Suprapubic skin (tissue), 4 donors: ENCODE results near the gene EPB41L5. TPM values are rescaled to one million over a fixed set of nuclear protein-coding genes. Genes with fewer than 3 reads are reported as not detected.
"Not testable (repeated sequence)": the region's sequence is repeated elsewhere in the genome, so short reads cannot be mapped to it uniquely, and the experiment has no call there.

Experiments
- DNase-seq, 2 donors: peaks; one replicate each; pipeline ENCODE4 v3.0.0-alpha.2; 2019; ENCODE audit warnings: low spot score in 2 of 2
- H3K27ac ChIP-seq: fragments of 200-600 bp; sonication (generic); one replicate; pipeline ENCODE4 v1.5.1; 2019
- H3K27me3 ChIP-seq: fragments of 200-600 bp; sonication (generic); one replicate; pipeline ENCODE4 v1.5.1; 2019
- H3K36me3 ChIP-seq: fragments of 200-600 bp; sonication (generic); one replicate; pipeline ENCODE4 v1.5.1; 2019
- H3K4me1 ChIP-seq: fragments of 200-600 bp; sonication (generic); one replicate; pipeline ENCODE4 v1.5.1; 2019
- H3K4me3 ChIP-seq: fragments of 200-600 bp; sonication (generic); one replicate; pipeline ENCODE4 v1.5.1; 2019; ENCODE audit warnings: mild to moderate bottlenecking
- H3K9me3 ChIP-seq: fragments of 200-600 bp; sonication (generic); one replicate; pipeline ENCODE4 v1.5.1; 2019
- CTCF ChIP-seq, 2 donors: fragments of 200-600 bp in 1 of 2; fragments of 450-650 bp in 1 of 2; sonication (generic) in 1 of 2; IDR thresholded peaks; one replicate each; pipeline ENCODE4 v1.5.1; 2016 to 2019; ENCODE audit warnings: antibody characterized with exemption in 2 of 2, mild to moderate bottlenecking in 1 of 2, moderate library complexity in 1 of 2
- EP300 ChIP-seq: sonication (generic); formaldehyde crosslinking; IDR thresholded peaks from one replicate; pipeline ENCODE4 v1.6.1; 2017; ENCODE audit warnings: antibody characterized with exemption
- POLR2A ChIP-seq, 2 donors: fragments of 450-650 bp; IDR thresholded peaks; one replicate each; pipeline ENCODE4 v1.6.1; 2017; ENCODE audit warnings: antibody characterized with exemption in 2 of 2, mild to moderate bottlenecking in 2 of 2, moderate library complexity in 2 of 2
- POLR2AphosphoS5 ChIP-seq, 3 donors: sonication (generic); formaldehyde crosslinking; IDR thresholded peaks; one replicate each; pipeline ENCODE4 v1.6.1; 2017; ENCODE audit warnings: antibody characterized with exemption in 3 of 3
- WGBS: methylation state at CpG from one replicate; pipeline ENCODE4 v1.1.5; 2018; 5-methylcytosine and 5-hydroxymethylcytosine counted together
- total RNA-seq, 4 donors: library from RNA; depleted of rRNA; stranded (reverse); fragments of >200 nt; gene quantifications; one replicate each; pipeline ENCODE4 v1.1.0, GENCODE V29; 2016

Gene EPB41L5
- total RNA-seq, 4 donors from 2014 or later = 19.5 to 34.6 (median 31.0) TPM

- H3K27ac ChIP-seq = no peak overlapping the region
- no peaks in the 10 kb centered on the region for H3K9me3 ChIP-seq
- H3K27me3 ChIP-seq = no peaks in the 10 kb centered on the region
- 72% methylated on average over 1 of the region's 1 CpG for WGBS
- H3K36me3 ChIP-seq = no peaks in the 10 kb centered on the region
- TF ChIP-seq POLR2A (IDR thresholded peaks at IDR 0.05) (no peak), CTCF (IDR thresholded peaks at IDR 0.05) (no peak), POLR2AphosphoS5 (IDR thresholded peaks at IDR 0.05) (no peak), EP300 (no peak)
- no peaks in the 10 kb centered on the region for H3K4me1 ChIP-seq
- no peak for DNase-seq
- H3K4me3 ChIP-seq = no peak overlapping the region
Observed at GRCh38 chr2:120020554-120020953, 7.7 kb downstream of the EPB41L5 start.

- H3K4me3 ChIP-seq, H3K27me3 ChIP-seq, DNase-seq, H3K4me1 ChIP-seq, H3K36me3 ChIP-seq, H3K9me3 ChIP-seq, H3K27ac ChIP-seq: not testable (repeated sequence)
- WGBS = 100% methylated on average over 1 of the region's 1 CpG
Observed at GRCh38 chr2:120022505-120022904, 9.6 kb downstream of the EPB41L5 start.

- Histone ChIP-seq H3K9me3 (no peaks in the 10 kb centered on the region), H3K4me1 (no peaks in the 10 kb centered on the region), H3K4me3 (no peak overlapping the region), H3K36me3 (no peaks in the 10 kb centered on the region), H3K27ac (no peak overlapping the region), H3K27me3 (no peaks in the 10 kb centered on the region)
- TF ChIP-seq EP300 = no peak
- TF ChIP-seq POLR2AphosphoS5 (IDR thresholded peaks at IDR 0.05) = no peak
- DNase-seq = no peak
- WGBS = 97% methylated on average over 2 of the region's 2 CpGs
Observed at GRCh38 chr2:120026890-120027289, 14.0 kb downstream of the EPB41L5 start.

- Histone ChIP-seq H3K27ac (no peak overlapping the region), H3K4me1 (no peaks in the 10 kb centered on the region), H3K27me3 (no peaks in the 10 kb centered on the region), H3K4me3 (no peak overlapping the region), H3K9me3 (no peaks in the 10 kb centered on the region), H3K36me3 (no peaks in the 10 kb centered on the region)
- no peak for DNase-seq
- TF ChIP-seq CTCF (IDR thresholded peaks at IDR 0.05) (no peak), EP300 (no peak), POLR2AphosphoS5 (IDR thresholded peaks at IDR 0.05) (no peak), POLR2A (IDR thresholded peaks at IDR 0.05) (no peak)
- 92% methylated on average over 5 of the region's 5 CpGs for WGBS
Observed at GRCh38 chr2:120028795-120029194, 15.9 kb downstream of the EPB41L5 start.

GRCh38 chr2:120029672-120030640 lies 17.1 kb downstream of the EPB41L5 start:
- WGBS = 78% methylated on average over 15 of the region's 15 CpGs
- no peak for DNase-seq
- H3K4me1 ChIP-seq = no peaks in the 10 kb centered on the region
- H3K27me3 ChIP-seq = no peaks in the 10 kb centered on the region
- TF ChIP-seq POLR2AphosphoS5 (IDR thresholded peaks at IDR 0.05) (no peak), POLR2A (IDR thresholded peaks at IDR 0.05) (no peak), EP300 (no peak), CTCF (IDR thresholded peaks at IDR 0.05) (no peak)
- H3K36me3 ChIP-seq = no peaks in the 10 kb centered on the region
- H3K4me3 ChIP-seq = no peak overlapping the region
- no peaks in the 10 kb centered on the region for H3K9me3 ChIP-seq
- H3K27ac ChIP-seq = no peak overlapping the region

GRCh38 chr2:120032297-120032696 lies 19.4 kb downstream of the EPB41L5 start:
- no peaks in the 10 kb centered on the region for H3K9me3 ChIP-seq
- 82% methylated on average over 3 of the region's 3 CpGs for WGBS
- no peaks in the 10 kb centered on the region for H3K36me3 ChIP-seq
- DNase-seq = no peak
- no peaks in the 10 kb centered on the region for H3K4me1 ChIP-seq
- H3K27ac ChIP-seq = no peak overlapping the region
- H3K4me3 ChIP-seq = no peak overlapping the region
- no peaks in the 10 kb centered on the region for H3K27me3 ChIP-seq
- TF ChIP-seq CTCF (IDR thresholded peaks at IDR 0.05) (no peak), POLR2AphosphoS5 (IDR thresholded peaks at IDR 0.05) (no peak), POLR2A (IDR thresholded peaks at IDR 0.05) (no peak), EP300 (no peak)
